Raji (cell line): ENCODE measurements around the gene SERPINA5.

Experiments used
- POLR2A ChIP-seq: IDR thresholded peaks from 2 replicates; pipeline ENCODE4 v1.6.1; 2011; ENCODE audit warnings: low read depth, low read length, control low read depth; ENCODE audit not compliant: insufficient read depth

Gene SERPINA5, protein sequence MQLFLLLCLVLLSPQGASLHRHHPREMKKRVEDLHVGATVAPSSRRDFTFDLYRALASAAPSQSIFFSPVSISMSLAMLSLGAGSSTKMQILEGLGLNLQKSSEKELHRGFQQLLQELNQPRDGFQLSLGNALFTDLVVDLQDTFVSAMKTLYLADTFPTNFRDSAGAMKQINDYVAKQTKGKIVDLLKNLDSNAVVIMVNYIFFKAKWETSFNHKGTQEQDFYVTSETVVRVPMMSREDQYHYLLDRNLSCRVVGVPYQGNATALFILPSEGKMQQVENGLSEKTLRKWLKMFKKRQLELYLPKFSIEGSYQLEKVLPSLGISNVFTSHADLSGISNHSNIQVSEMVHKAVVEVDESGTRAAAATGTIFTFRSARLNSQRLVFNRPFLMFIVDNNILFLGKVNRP

DNA sequence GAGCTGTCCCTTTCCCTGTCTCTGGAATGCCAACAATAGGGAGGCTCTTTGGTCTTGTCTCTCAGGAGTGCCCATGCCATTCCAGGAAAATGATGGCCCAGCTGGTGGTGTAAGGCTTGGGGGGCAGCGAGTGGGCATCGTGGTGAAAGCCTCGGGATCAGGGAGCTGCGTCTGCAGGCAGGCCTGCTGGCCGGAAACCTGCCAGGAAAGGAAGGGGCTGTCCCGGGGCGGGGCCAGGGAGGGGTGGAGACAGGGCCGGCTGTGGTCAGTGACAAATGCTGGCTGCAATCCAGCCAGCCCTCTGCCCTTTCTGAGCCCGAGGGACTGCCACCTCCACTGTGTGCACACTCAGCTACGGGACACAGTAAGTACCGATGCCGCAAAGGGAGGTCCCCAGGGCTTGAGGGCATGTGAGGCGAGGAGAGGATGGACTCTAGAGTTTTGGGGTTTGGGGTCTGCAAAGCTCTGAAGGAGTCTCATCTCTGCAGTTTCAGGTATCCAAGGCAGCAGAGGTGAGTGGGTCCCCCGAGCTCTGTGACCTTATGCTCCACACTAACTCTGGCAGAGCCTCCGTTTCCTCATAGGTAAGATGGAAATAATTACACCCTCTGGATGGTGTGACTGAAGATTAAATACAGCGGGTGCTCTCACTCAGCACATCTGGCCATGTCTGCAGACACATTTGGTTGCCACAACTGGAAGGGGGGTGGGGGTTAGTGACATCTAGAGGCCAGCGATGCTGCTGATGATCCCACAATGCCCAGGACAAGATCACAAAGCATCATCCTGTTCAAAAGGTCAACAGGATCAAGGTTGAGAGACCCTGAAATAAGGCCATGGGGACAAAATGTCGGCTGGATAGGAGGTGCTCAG lies at the start of gene SERPINA5:
TSS of gene SERPINA5 (plus strand) at position 300 of the 873 bp plus-strand sequence. CDS start 5,937 bp downstream, outside the sequence.
- TF ChIP-seq POLR2A, result no peak

DNA sequence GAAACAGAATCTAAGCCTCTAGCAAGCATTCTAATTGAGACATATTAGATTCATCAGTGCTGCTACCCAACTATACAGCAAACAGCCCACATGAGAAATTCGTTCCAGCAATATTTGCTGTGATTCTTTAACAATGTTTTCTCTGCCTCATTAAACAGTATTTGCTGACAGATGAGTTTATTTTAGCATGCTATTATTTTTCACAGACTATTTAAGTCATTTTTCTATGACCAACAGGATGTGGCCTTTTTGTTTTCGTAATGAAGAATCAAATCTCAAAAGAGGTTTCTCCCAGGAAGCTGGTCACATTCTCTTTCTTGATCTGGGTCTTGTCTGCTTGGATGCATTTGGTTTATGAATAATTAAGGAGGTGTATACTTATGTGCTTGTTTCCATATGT lies 48.8 kb upstream of the SERPINA5 start:
- no peak for TF ChIP-seq POLR2A

DNA sequence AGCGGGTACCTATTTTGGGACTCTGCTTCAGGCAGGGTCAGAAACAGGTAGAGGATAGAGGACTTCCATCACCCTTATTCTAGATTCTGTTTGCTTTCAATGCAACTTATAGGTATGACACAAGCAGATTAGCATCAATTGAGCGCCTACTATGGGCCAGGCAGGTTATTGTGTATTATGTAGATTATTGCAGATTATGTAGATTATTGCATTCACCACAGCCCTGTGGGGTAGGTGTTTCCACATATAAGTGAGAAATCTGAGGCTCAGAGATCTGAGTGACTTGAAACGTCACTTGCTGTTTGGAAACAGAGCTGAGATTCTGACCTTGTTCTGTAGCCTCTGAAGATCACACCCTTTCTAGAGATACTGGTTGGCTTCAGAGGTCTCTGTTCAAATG lies 45.7 kb upstream of the SERPINA5 start:
- no peak for TF ChIP-seq POLR2A

DNA sequence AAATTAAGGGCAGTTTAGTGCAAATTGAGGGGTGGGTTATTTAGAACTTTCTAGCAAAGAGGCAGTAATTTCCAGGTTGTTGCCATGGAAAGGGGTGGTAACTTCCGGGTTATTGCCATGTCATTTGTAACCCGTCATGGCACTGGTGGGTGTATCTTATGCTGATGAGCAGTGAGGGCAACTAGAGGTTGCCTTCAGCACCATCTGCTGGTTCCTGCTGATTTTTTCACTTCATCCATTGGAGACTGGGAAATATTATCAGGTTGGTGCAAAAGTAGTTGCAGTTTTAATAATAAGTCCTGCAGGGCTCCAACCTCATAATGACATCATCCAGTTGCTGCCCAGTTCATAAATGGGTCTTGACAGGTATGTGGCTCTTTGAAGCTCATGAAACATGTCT lies 44.4 kb upstream of the SERPINA5 start:
- no peak for TF ChIP-seq POLR2A

DNA sequence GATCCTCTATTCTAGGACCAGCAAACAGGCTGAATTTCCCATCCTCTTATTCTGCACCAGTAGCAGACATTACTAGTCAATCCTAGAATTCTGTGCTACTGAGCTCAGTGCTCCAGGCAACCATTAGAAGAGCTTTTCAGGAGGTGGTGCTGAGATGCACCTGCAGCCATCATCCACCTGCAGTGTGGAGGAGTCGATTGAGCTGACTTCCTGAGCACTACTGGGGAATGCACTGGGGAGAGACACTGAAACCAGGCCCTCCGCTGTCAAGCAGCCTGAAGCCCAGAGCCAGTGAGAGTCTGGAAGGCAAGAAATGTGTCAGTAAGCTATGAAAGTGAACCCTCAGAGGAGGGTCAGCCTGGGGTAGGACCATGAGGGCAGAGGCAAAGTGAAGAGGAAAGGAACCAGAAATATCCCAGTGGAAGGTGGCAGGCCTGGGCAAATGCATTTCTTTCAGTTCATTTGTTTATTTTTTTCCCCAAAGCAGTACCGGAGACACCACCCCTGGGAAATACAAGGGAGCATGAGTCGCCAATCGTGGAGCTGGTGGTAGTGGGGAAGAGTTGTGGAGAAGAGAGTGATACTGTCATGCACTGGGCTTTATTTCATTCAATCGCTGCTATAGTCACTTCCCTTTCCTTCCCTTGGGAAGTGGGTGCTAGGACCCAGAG lies 43.0 kb upstream of the SERPINA5 start:
- no peak for TF ChIP-seq POLR2A

DNA sequence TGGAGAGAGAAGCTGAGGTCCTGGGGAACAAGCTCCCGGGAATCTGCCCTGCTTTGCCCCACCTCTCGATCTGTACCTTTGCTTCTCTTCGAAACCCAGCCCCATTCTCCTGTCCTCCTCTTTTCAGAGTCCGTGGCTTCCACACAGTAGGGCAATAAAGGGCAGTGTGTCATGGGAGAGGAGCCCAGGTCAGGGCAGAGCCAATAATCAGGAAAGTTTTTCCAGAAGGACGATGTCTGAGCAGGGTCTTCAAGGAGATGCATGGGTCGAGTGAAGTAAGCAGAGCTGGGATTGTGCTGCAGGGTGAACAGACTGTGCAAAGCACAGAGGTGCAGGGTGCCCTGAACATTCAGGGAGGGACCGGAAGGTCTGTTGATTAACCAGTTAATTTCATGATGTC lies 42.0 kb upstream of the SERPINA5 start:
- TF ChIP-seq POLR2A, result no peak

DNA sequence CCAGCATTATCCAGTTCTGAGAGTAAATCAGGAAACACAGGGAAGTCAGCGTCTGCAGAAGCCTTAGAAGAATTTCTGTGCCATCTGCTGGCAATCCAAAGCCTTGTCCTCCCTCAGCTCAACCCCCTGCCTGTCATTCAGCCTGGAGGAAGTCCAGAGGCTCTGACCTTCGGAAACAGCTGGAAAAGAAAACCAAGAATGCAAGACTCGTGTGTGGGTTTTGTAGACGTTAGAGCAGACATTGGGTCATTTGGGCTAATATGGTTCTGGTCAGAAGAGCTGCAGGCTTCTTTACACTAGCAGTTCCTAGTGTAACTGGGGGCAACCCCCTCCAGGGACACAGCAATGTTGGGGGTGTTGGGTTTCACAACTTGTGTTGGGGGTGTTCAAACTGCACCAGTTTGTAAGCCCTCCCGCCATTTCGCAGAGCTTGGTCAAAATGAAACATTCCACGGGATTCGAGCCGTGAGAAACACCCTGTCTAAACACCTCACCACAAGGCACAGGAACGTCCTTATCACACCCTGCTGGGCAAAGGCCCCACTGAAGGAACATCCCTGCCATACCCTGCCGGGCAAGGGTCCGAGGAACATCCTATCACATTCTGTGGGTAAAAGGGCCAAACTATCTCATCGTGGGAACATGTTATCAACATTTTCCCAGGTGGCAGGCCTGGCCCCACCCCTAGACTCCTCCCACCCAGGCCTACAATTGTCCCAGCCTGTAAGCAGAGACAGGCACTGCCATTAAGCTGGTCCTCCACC lies 41.0 kb upstream of the SERPINA5 start:
- no peak for TF ChIP-seq POLR2A

DNA sequence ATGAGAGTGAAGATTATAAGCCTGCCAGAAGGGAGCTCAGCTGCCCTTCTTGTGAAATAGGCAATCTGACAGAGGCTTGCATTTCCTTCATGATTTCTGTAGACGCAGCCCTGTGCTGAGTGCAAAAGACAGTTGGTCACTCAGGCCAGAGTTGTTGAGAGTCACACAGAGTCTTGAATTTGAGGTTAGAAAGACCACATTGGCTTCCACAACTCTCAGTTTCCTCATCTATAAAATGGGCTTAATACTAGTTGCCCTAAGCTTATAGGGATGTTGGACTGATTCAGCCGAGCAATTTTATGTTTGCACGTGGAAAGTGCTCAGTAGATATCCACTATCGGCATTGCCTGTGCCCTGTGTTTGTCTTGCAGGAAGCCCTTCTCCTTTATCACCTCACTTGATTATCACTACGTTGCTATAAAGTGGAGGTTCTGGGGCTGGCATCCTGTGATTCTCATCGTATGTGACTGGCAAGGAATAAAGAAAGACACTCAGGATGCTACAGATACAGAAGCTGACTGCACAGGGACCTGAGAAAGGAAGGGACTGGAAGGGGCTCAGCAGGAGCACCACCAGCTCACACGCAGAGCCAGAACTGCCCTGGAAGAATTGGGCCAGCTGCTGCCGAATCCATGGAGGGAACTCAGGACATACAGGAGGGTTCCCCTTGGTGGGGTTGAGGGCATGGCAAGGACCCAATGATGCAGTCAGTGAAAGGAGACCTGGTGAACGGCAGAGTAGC lies 39.8 kb upstream of the SERPINA5 start:
- no peak for TF ChIP-seq POLR2A

DNA sequence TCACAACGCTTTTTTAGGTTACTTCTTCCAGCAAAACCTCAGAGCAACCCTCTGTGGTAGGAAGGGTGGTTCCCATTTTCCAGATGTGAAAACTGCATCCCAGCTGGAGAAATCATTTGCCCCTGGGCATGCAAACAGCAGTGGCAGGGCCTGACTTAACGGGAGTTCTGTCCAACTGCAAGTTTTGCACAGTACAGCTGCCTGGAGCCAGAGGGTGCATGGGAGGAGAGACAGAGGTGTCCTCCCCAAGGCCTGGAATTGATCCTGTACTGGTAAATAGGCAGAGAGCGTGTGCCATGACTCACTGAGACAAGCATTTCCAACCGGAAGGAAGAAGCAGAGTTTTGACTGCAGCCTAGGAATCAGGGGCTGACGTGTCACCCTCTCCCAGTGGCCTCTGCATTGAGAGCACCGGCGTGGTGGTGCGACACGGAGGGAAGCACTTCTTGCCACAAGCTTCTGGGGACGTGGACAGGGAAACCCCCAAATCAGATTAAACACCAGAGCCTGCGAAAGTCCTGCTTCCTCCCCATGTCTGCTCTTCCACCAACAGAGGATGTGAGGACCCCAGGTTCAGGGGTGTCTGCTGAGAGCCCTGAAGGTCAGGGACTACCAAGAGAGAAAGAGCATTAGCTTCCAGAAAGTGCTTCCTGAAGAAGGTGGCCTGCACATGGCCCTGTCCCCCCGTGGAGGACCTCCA lies 39.0 kb upstream of the SERPINA5 start:
- no peak for TF ChIP-seq POLR2A

DNA sequence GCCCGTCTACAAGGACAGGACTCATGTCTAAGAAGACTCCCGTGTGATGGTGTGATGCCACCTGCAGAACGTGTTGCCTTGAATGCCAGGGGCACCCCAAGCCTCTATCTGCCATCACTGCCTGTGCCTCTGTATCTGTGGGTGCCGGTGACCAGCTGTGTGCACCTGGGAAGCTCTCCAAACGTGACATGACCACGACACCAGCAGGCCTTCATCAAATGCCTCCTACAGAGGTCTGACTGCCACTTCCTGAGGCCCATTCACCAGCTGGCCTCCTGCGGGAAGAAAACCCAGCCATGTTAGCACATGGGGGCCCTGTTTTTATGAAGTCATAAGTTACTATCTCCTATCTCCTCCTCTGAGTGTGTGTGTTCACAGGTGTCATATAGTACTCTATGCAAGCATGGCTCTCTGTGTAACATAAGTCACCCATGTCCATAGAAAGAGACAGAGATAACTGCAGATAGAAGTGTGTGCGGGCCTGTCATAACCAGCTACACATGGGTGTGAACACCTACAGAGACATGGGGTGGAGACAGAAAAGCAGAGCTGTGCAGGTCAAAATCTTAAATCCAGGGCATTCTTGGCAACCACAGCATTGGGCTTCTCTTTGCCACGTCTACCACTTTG lies 38.3 kb upstream of the SERPINA5 start:
- no peak for TF ChIP-seq POLR2A

DNA sequence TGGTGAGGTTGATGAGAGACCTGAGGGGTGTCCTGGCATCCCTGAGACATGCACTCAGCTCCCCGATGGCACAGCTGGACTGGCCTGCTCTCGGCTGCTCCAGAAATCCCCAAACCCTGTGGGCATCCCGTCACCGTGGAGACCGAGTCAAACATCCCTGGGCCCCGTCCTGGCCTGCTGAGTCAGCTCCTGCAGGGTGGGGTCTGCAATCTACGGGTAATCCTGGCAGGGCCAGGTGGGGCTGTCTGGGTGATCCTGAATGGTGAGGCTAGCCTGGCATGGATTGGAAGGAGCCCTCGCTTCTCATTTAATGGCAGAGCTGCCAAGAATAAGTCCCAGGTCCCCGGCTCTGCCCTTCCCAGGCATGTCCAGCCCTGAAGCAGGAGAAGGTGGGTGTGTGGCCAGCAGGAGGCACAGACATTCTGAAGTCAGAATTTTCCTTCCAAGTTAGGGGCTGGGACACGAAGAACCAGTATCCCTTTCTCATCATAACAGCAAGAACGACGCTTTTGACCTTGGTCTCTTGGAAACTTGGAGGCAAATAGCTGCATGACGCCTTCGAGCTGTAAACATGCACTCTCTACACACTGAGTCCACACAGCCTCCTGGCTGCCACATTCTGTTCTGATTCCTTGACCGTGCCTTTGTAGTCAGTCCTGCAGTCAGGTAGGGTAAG lies 37.6 kb upstream of the SERPINA5 start:
- no peak for TF ChIP-seq POLR2A

DNA sequence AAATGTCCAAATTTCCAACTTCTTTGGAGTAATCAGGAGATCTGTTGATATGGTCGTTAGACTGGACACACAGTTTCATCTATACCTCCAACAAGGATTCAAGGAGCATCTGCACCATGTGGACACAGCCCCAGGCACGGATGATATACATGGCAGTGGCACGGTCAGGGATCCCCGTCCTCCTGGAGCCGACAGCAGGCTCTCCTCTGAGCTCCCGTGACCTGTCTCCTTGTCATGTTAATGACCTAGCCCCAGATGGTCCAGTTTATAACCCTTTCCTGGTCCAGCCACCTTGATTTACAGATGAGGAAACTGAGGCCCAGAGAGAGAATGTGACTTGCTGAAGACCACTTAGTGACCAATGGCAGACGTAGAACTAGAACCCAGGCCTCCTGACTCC lies 36.5 kb upstream of the SERPINA5 start:
- no peak for TF ChIP-seq POLR2A
